Cerebellar nuclear complex (tissue), 1 donor: ENCODE results near the gene CHMP6.
"Not testable (repeated sequence)": the region's sequence is repeated elsewhere in the genome, so short reads cannot be mapped to it uniquely, and the experiment has no call there.

Source experiments
- DNase-seq, 2 experiments: peaks; one replicate each; lab custom pipeline; 2025; lab: John Stamatoyannopoulos, UW

CHMP6 gene

GRCh38 chr17:81030312-81030711 is 38.7 kb downstream of the CHMP6 start:
- not testable (repeated sequence) for DNase-seq

- no peak for DNase-seq
These were observed 39.3 kb downstream of the CHMP6 start for GRCh38 chr17:81030741-81031565.

GRCh38 chr17:81031566-81032550 is 40.2 kb downstream of the CHMP6 start:
- DNase-seq: no peak

GRCh38 chr17:81032641-81033480 is 41.2 kb downstream of the CHMP6 start:
- peak in 1 of 2 experiments; percentile 34 for DNase-seq

GRCh38 chr17:81033535-81034167 is 42.0 kb downstream of the CHMP6 start:
- DNase-seq: no peak

- no peak for DNase-seq
These were observed 42.6 kb downstream of the CHMP6 start for GRCh38 chr17:81034168-81034777.

- peak; percentile 62 to 74 for DNase-seq
These were observed 43.3 kb downstream of the CHMP6 start, which contains the start of gene BAIAP2 for GRCh38 chr17:81034779-81035520. TSS of gene BAIAP2 (plus strand) at chr17:81035151. CDS start at chr17:81035255, 104 bp downstream.

- no peak for DNase-seq
These were observed 44.0 kb downstream of the CHMP6 start for GRCh38 chr17:81035521-81036196.

DNA sequence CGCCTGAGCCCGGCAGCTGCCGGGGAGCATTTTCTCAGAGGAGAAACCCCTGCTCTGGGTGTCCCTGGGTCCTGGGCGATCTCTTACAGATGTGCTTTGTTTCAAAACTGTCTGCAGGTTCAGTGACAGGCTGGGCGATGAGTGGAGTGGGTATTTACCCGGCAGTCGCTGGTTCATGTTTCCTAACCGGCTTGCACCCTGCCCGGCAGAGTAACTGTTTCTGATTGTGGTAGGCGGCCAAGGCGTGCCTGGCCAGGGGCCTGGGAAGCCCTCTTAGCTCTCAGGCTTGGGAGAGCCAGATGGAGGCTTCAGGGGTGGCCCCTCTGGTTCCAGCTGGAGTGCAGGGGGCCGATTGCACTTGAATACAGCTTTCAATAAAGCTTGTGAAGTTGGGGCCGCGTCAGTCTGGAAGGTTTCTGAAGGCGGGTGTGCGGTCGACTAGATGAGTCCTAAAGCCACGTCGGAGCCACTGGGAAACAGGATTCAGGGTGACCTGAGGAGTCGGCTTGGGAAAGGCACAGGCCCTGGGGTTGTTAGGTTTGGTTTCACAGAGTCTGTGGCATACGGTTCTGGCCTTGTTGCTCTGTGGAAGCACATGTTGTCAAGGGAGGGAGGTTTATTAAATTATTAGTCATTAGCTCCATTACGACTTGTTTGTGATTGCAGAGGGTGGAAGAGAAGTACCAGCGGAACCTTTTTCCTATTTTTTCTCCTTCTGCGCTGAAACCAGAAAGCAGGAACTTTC is 44.7 kb downstream of the CHMP6 start:
- DNase-seq: peak in 1 of 2 experiments; percentile 48

DNA sequence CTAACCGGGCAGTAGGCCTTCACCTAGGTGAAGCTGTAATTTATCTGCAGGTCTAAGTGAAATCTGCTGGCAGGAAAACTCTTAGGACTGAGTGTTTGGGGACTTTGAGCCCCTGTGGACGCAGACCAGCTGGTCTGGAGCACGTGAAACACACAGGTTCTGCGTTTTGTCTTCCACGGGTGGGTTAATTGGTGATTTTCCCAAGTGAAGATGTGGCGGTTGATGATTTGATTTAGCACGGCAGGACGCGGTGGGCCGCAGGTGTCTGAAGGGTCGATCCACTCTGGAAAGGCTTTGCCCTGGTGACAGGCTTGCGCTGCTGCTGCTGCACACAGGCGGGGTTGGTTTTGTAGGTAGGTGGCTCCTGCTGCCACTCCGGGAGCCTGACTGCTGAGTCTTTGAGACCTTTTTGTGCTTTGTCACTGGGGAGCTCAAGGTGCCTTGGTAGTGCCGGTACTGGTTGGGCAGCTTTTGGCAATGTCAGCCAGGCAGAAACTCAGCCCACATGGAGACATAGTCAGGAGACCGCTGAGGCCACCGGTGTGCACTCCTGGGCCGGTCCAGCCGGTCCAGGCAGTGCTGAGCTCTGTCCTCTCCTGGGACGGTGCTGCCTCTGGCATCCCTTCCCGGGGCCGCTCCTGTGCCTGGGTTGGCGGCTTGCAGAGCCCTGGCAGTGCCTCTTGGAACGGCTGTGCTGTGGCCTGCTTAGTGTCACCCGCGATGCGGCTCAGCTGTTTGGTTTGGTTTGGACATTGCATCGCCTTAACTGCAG is 45.6 kb downstream of the CHMP6 start:
- no peak for DNase-seq

DNA sequence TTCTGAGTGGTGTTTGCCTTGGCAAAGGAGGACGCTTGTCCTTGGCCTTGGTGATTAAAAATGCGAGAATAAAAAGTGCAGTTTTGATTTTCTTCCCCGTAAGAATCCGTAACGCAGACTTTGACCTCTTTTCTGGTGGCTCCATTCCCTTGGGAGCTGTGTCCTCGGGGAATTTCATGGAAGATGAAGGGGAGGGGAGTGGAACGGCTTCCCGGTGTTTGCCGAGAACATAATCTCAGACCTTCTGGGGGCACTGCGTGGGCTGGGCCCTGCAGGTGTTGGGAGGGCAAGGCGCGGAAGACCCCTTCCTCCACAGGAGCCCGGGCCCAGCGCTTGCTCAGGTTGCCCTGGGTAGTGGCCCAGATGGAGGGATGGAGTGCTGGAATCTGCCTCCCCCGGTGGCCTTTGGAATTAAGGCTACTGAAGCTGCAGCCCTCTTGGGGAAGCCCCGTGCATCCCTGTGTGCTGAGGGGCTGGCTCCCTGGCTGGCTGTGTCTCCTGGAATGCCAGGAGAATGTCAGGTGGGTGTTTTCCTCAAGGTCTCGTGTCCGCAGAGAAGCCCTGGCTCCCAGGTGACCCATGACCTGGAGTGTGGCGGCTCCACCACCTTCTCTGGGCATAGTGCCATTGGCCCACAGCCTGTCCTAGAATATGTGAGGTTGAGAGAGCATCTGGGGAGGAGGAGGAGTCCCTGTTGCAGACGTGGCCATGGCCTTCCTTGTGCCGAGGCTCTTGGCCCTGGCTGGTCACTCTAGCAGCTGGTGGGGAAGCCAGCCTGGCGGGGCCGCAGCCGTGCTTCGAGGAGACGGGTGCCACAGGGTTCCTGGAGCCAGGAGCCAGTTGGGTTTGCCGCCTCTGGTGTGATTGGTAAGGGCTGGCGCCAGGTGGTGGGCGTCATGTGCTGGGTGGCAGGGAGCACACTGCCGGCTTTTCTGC is 46.4 kb downstream of the CHMP6 start:
- DNase-seq: no peak

GRCh38 chr17:81039096-81039495 is 47.5 kb downstream of the CHMP6 start:
- DNase-seq: no peak

GRCh38 chr17:81039854-81040758 is 48.5 kb downstream of the CHMP6 start:
- no peak for DNase-seq

- DNase-seq: no peak
These were observed 49.2 kb downstream of the CHMP6 start for GRCh38 chr17:81040791-81041337.

GRCh38 chr17:81042606-81043005 is 51.0 kb downstream of the CHMP6 start:
- DNase-seq: no peak
